Parathyroid adenoma (tissue), 2 donors: ENCODE results near the gene TMEM151B.
A peak's percentile ranks its signal among the peaks of the same experiment; 100 is the strongest.

Experiments
- H2AFZ ChIP-seq: fragments of 300-600 bp; sonication (generic); one replicate; pipeline ENCODE4 v1.7.0; 2017; ENCODE audit warnings: antibody characterized with exemption, mild to moderate bottlenecking
- H3K27ac ChIP-seq: fragments of 300-600 bp; sonication (generic); one replicate; pipeline ENCODE4 v1.7.0; 2017
- H3K27me3 ChIP-seq: fragments of 300-600 bp; sonication (generic); one replicate; pipeline ENCODE4 v1.7.0; 2017; ENCODE audit warnings: low read length; ENCODE audit not compliant: control insufficient read depth, insufficient read depth
- H3K36me3 ChIP-seq: fragments of 300-600 bp; sonication (generic); one replicate; pipeline ENCODE4 v1.7.0; 2017; ENCODE audit warnings: low read length; ENCODE audit not compliant: control insufficient read depth, insufficient read depth
- H3K4me1 ChIP-seq: fragments of 300-600 bp; sonication (generic); one replicate; pipeline ENCODE4 v1.7.0; 2017; ENCODE audit warnings: control low read depth
- H3K4me2 ChIP-seq: fragments of 300-600 bp; sonication (generic); one replicate; pipeline ENCODE4 v1.7.0; 2017; ENCODE audit warnings: low read length
- H3K4me3 ChIP-seq: fragments of 300-600 bp; sonication (generic); one replicate; pipeline ENCODE4 v1.7.0; 2017; ENCODE audit warnings: low read depth, low read length
- H3K79me2 ChIP-seq: fragments of 300-600 bp; sonication (generic); one replicate; pipeline ENCODE4 v1.7.0; 2017; ENCODE audit warnings: control low read depth
- H3K9ac ChIP-seq: fragments of 300-600 bp; sonication (generic); one replicate; pipeline ENCODE4 v1.7.0; 2017; ENCODE audit warnings: mild to moderate bottlenecking
- H3K9me3 ChIP-seq: fragments of 300-600 bp; sonication (generic); one replicate; pipeline ENCODE4 v1.7.0; 2017; ENCODE audit warnings: low read length; ENCODE audit not compliant: control insufficient read depth
- CTCF ChIP-seq: fragments of 300-600 bp; sonication (generic); IDR thresholded peaks from one replicate; pipeline ENCODE4 v1.7.0; 2017; ENCODE audit warnings: antibody characterized with exemption, mild to moderate bottlenecking
- donor health status: primary hyperparathyroidism.

TMEM151B gene

GRCh38 chr6:44235891-44236516 is 34.2 kb upstream of the TMEM151B start:
- Histone ChIP-seq H3K4me3 (no peak overlapping the region), H3K4me1 (peaks cover 30% of the 10 kb centered on the region), H3K27ac (no peak overlapping the region), H3K9me3 (no peaks in the 10 kb centered on the region), H3K27me3 (no peaks in the 10 kb centered on the region), H3K9ac (no peak overlapping the region), H3K79me2 (no peaks in the 10 kb centered on the region), H2AFZ (no peak overlapping the region), H3K36me3 (no peaks in the 10 kb centered on the region), H3K4me2 (no peak overlapping the region)
- TF ChIP-seq CTCF, result no peak

GRCh38 chr6:44237021-44237812 is 33.0 kb upstream of the TMEM151B start:
- no peaks in the 10 kb centered on the region for H3K9me3 ChIP-seq
- no peaks in the 10 kb centered on the region for H3K79me2 ChIP-seq
- no peak for TF ChIP-seq CTCF
- H3K4me2 ChIP-seq, result peak overlapping the region; percentile 87
- no peaks in the 10 kb centered on the region for H3K27me3 ChIP-seq
- peaks cover 30% of the 10 kb centered on the region for H3K4me1 ChIP-seq
- H3K36me3 ChIP-seq, result no peaks in the 10 kb centered on the region
- H2AFZ ChIP-seq, result peak overlapping the region; percentile 100
- peak overlapping the region; percentile 75 for H3K4me3 ChIP-seq
- peak overlapping the region; percentile 89 for H3K27ac ChIP-seq
- H3K9ac ChIP-seq, result peak overlapping the region; percentile 64

- H3K9ac ChIP-seq, result peak overlapping the region; percentile 64
- peaks cover 30% of the 10 kb centered on the region for H3K4me1 ChIP-seq
- H3K4me3 ChIP-seq, result peak overlapping the region; percentile 75
- H3K36me3 ChIP-seq, result no peaks in the 10 kb centered on the region
- no peaks in the 10 kb centered on the region for H3K79me2 ChIP-seq
- peak overlapping the region; percentile 87 for H3K4me2 ChIP-seq
- H3K27ac ChIP-seq, result peak overlapping the region; percentile 89
- TF ChIP-seq CTCF, result peak; percentile 98
- no peaks in the 10 kb centered on the region for H3K27me3 ChIP-seq
- no peaks in the 10 kb centered on the region for H3K9me3 ChIP-seq
- peak overlapping the region; percentile 100 for H2AFZ ChIP-seq
Measured at GRCh38 chr6:44237813-44238433, 32.3 kb upstream of the TMEM151B start.

GRCh38 chr6:44238687-44239350 is 31.4 kb upstream of the TMEM151B start:
- Histone ChIP-seq H3K79me2 (no peaks in the 10 kb centered on the region), H3K4me2 (no peak overlapping the region), H3K4me1 (peaks cover 29% of the 10 kb centered on the region), H3K27me3 (no peaks in the 10 kb centered on the region), H3K9ac (no peak overlapping the region), H3K9me3 (no peaks in the 10 kb centered on the region), H2AFZ (peak overlapping the region; percentile 100), H3K27ac (no peak overlapping the region), H3K36me3 (no peaks in the 10 kb centered on the region), H3K4me3 (no peak overlapping the region)
- no peak for TF ChIP-seq CTCF
